Urothelium cell line (cell line): Measurements from ENCODE around the gene SRGAP3.

Source experiments
- DNase-seq: peaks from one replicate; pipeline ENCODE4 v3.0.0; 2011; ENCODE audit warnings: low spot score, mixed read lengths
- FAIRE-seq: peaks from 2 replicates; lab custom pipeline; 2011; peaks lifted over from hg19 to GRCh38; lab: Jason Lieb, UNC

The SRGAP3 gene

DNA sequence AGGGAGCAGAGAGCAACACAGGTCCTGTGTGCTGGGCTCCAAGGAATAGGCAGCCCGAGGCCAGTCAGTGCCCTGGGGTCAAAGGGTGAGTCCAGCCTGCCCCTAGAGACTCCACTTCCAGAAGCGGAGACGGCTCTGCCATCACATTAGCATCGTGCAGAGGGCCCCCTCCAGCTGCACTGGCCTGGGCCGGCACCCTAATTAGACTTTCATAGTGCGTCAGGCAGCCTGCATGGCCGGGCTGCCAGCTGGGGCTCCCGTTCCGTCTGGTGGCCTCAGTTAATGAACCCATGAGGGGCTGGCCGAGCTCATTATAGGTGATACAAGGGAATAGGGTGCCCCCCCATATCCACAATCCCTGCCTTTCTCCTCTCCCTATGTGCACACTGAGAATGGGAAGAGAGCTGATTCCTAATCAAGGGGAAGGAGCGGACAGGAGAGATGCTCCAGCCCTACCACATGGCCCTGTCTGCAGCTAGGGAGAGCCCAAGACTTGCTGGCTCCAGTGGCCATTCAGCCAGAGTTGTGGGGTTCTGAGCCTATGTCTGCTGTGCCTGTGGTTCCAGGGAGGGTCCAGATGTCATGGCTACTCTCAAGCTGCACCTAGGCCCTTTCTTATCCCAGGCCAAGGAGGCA lies 128.0 kb downstream of the SRGAP3 start:
- no peak for DNase-seq
- no peak for FAIRE-seq

DNA sequence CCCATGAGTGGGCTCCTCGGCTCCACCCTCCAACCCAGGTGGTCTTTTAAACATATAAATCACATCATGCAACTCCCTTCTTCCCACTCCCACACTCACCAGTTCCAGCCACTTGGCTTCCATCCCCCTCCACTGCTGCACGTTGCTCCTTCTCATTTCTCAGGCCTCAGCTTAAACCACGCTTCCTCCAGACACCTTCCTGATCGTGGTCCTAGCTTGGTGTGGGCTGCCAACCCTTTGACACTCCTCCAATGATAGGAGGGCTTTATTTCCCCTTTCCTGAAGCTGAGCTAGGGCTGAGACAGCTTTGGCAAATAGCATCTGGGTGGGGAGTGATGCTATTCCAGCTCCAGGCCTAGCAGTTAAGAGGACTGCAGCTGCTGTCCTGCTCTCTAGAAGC lies 130.1 kb downstream of the SRGAP3 start:
- FAIRE-seq, result no peak
- no peak for DNase-seq

DNA sequence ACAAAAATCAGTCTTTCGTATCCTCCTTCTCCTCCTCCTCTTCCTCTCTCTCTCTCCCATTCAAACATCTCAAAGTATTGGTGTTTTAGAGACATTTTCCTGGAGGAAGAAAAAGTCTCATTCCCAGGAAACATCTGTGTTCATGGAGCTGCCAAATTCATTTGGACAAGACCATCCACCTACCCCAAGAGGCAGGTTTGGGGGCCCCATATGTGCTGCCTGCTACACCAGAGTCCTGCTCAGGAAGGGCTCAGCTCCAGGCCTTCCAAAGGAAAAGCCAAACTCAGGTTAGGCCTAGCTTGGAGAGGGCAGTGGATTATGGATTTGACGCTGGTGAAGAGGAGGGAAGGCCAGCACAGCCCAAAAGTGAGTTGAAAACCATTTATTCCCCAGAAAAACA lies 131.2 kb downstream of the SRGAP3 start:
- DNase-seq (no peak), FAIRE-seq (no peak)

DNA sequence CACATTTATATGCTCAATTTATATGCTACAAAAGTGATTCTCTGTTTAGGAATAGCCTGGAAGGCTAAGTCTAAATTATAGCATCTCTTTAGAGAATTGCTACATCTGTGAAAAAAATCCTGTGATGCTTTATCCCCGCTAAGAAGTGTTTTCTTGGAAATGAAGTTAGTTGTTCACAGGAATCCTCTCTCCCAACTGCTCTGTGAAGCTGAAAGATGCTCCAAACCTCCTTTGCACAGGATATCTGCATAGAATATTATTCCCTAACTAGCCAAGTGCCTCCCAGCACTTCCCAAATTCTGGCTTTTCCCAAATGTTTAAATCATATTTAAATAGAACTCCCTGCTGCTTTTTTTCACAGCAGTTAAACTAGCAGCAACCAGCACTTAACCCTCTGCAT lies 132.2 kb downstream of the SRGAP3 start:
- no peak for FAIRE-seq
- DNase-seq, result no peak

DNA sequence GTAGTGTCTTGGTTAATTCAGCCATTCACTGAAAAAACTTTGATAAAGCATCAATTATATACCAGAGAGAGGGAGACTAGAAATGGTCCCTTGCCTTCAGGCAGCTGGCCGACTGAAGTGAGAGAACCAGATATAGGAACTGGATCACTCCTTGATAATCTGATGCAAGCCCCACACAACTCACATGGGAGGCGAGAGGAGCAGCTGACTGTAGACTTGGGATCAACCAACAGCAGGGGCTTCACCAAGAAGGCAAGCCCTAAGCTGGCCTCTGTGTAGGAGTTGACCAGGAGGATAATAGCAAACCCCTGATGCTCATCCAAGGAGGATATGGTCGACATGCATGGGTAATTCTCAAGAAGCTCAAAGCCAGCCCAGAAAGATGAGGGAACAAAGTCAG lies 133.1 kb downstream of the SRGAP3 start:
- DNase-seq (no peak), FAIRE-seq (no peak)

DNA sequence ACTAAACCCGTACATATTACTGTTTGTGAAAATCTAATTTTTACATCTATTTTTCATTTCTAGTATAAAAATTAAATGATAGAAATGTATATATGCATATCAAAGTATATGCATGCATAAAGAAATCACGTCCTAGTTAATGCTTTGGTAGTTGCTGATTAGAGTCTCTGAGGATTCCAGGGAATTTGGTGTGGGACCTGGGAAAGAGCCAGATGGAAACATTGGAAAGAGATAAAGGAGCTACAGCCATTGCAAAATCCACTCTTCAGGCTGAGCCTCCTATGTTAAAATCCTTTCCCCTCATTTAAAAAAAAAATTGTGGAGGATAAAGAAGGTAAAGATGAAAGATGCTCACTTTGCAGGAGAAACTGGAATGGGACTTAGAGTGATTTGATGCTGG lies 134.1 kb downstream of the SRGAP3 start:
- FAIRE-seq (no peak), DNase-seq (no peak)

DNA sequence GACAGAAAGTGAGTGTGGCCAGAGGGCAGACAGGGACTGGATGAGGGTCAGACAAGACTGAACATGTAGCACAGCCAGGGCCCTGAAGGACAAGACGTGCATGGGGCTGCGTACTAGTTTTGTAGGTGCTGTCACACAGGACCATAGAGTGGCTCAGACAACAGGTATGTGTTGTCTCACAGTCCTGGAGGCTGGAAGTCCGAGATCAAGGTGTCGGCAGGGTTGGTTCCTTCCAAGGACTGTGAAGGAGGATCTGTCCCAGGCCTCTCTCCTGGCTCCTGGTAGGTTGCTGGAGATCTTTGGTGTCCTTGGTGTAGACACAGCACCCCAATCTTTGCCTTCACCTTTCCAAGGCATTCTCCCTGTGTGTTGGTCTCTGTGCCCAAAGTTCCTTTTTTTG lies 136.4 kb downstream of the SRGAP3 start:
- no peak for DNase-seq
- peak; percentile 23 for FAIRE-seq

DNA sequence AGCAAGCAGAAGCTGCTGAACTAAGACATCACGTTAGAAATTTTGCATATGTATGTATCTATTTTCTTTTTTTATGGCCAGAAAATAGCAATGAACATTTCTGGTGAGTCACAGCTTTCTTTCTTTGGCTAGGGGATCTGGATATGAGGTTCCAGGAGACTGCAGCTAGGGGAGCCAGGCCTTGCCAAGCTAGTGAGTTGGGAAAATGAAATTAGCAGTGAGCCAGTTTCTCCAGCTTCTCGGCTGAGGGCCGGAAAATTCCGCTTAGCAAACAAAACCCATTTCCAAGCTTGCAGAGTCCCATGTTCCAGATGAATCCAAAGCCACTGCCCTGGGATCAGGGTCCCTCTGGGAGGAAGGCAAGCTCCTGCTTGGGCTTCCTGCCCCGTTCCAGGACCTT lies 137.6 kb downstream of the SRGAP3 start:
- FAIRE-seq (no peak), DNase-seq (no peak)

DNA sequence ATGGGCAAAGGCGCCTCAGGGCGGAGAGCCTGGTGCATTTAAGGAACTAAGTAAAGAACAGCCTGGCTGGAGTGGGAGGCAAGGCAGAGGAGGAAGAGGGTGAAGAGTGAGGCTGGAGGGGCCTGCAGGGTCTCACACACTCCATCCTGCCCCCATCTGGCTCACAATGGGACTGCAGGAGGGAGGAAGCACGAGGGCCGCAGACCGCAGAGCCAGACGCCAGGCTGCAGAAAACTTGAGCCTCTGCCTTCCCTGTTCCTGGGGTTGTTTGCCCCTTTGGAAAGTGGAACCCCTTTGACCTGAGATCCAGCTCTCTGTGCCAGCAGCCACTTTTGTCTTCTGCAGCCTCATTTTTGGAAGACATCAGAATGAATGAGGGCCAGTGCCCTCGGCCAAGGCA lies 138.0 kb downstream of the SRGAP3 start:
- no peak for DNase-seq
- no peak for FAIRE-seq

DNA sequence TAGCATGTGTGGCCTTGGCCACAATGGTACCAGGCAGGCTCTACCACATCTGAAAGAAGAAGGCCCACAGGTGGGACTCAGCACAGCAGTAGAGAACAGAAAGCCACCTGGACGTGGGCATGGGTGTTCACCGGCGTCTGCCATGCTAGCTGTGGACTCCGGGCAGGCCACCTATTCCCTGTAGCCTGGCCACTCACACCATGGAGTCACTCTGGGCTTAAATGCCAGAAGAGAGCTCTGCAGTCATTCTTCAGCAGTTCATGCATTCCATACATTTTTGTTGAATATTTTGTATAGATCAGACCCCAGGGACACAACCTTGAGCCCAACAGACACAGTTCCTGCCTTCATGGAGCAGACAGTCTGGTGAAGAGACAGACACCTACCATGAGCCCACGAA lies 138.6 kb downstream of the SRGAP3 start:
- FAIRE-seq, result no peak
- no peak for DNase-seq

DNA sequence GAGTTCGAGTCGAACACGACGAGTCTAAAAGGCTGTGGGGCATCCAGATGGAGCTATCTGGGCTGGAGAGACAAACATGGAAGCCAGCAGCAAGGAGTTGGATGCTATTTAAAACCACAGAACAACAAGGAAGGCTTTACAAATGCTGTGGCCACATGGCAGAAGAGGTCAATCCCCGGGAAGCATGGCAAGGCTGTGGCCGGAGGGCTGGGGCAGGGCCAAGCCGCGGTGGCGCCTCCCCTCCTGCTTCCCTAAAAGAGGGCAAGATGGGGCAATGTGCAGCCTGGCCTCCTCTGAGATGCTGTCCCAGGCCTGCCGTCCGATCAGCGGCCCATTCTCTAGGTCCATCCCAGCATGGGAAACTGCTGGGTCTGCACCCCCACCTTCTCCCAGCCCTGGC lies 139.1 kb downstream of the SRGAP3 start:
- FAIRE-seq (no peak), DNase-seq (no peak)

DNA sequence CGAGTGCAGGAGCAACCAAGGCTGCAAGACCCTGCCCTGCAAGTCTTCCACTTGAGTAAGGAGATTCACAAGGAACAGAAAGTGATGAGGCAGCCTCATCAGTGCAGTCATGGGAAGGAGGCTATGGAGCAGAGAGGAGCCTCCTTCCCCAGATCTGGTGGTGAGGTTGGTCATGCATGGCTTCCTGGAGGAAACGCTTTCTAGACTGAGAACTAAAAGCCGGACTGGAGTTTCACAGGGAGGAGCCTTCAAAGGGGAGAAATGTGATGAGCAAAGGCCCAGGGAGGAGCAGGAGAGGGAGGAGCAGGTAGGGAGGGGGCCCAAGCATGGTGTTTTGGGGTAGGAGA lies 139.9 kb downstream of the SRGAP3 start:
- FAIRE-seq (no peak), DNase-seq (no peak)

DNA sequence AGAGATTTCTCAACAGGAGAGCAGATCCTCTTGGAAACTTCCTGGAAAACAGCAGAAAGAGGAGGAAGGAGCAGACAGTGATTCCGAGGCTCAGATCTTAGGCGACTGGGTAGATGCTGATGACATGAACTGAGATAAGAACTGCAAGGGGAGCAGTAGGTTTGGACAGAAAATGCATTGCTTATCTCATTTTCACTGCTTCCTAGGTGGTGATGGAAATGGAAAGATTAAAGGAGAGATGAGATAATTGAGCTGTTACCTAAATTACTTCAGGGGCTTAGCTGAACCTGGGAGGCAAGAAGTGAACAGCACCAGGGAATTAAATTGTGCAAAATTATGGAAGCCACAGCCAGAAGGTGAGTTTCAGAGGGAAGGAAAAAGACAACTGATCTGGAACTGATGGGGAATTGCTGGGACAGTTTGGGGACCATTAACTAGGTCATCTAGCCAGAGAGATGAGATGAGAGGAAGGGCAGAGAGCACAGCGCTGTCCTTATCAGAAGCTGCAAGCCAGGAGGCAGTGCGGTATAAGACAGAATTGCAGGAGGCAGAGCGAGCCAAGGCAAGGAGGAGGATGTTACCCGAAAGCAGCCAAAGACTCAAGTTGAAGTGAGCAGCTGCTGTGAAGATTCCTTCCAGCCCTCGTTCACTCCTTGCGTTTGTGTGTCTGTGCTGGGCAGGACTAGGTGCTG lies 140.4 kb downstream of the SRGAP3 start:
- DNase-seq, result no peak
- no peak for FAIRE-seq

DNA sequence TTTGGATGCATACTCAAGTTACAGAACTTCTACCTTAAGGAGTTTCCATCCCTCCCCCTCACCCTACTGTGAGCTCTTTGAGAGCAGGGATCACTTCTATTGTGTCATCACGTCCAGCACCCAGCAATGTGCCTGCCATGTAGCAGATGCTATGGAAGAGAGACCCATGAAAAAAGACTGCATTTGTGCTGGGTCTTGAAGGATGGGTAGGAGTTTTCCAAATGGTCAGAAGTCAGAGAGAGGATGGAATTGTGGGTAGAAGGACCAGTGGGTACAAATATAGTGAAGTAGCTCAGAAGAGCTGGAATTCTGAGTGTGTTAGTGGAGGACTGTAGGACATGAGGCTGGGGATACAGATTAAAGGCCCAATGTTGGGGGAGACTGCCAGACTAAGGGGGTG lies 141.7 kb downstream of the SRGAP3 start:
- FAIRE-seq (no peak), DNase-seq (no peak)

DNA sequence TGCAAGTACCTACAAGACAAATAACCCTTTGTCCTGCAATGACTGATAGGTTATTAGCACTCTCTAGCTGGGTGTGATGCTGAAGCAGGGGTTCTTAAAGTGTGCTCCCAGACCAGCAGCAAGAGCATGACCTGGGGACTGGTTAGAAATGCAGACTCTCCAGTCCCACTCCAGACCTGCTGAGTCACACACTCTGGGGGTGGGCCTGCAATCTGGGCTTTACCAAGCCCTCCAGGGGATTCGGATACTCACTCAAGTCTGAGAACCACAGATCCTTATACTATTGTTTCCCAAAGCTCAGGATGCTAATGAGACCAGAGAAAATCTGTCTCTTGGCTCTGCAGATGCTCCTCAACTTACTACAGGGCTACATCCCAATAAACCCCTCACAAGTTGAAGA lies 144.0 kb downstream of the SRGAP3 start:
- no peak for DNase-seq
- no peak for FAIRE-seq

DNA sequence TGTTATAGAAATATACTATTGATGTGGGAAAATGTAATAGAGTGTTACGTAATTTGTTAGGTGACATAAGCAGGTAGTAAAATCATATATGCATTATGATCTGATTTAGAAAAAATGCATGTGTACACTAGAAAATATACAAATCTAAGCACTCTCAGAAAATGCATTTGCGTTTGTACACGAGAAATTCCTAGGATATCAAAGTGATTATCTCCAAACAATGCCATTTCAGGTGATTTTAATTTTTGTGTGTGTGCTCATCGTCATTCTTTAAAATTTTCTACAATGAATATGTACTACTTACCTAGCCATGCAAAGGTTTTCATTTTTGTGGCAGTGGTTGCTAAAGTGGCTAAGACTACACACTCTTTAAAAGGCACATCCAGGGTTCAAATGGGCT lies 145.3 kb downstream of the SRGAP3 start:
- FAIRE-seq (no peak), DNase-seq (no peak)

DNA sequence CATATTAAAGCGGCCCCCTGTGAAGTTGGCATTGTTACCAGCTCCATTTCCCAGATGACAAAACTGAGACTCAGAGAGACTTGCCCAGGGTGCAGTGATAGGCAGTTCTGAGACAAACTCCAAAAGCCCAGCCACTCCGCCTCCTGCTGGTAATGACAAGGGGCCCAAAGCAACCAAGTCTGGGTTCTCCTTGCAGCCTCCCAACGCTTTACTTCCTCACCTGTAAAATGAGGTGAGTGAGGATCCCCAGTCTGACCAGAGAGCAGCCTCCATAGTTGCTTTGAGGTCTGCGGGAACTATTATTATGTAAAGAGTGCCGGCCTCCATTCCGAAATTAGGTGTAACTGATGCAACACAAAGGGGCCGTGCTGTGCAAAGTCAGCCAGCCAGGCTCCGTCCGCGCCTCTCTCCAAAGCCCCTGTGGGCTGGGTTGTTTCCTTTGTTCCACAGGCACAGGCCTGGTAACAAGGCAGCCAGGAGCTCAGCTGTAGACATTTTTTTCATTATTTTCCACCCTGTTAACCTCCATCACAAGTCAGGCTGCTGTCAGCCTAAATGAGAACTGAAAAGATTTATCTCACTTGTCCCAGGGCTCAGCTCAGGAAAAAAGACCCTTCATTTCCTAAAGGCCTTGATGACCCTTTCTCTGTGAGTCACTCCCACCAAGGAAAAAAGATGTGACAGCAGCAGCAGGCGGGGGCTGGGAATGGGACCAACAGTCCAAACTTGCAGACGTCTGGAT lies 147.0 kb downstream of the SRGAP3 start:
- FAIRE-seq, result no peak
- no peak for DNase-seq

DNA sequence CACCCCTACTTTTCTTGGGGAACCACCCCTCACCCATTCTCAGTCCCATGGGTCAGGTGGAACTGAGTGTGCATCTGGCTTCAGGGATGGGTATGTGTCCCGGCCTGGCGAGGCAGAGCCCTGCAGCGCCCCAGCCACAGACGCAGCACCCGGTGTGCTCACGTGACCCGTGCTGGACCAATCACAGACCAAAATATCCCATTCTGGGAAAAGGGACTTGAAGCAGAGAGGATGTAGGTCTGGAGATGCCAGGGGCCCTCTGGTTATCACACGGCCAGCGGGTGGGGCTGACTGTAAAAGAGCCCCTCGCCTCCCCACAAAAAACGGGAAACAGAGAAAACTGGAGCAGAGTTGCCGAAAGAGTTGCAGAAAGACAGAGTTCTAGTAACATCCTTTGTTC lies 148.2 kb downstream of the SRGAP3 start:
- no peak for FAIRE-seq
- no peak for DNase-seq

DNA sequence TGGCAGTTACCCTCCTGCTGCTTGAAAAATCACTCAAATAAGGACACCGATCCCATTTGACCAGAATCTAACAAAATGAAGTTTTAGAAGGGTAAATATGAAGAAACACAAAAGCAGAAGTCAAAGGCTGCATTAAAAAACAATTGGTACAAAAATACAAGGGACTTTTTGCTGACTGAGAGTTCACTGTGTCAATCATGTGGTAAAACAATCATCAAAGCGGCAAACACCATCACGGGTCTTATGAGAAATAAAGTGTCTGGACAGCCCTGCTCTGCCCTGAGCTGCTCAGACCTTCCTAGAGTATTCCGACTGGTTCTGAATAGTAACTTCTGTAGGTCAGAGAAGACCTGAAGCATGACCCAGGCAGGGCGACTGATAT lies 148.9 kb downstream of the SRGAP3 start:
- DNase-seq (no peak), FAIRE-seq (no peak)

DNA sequence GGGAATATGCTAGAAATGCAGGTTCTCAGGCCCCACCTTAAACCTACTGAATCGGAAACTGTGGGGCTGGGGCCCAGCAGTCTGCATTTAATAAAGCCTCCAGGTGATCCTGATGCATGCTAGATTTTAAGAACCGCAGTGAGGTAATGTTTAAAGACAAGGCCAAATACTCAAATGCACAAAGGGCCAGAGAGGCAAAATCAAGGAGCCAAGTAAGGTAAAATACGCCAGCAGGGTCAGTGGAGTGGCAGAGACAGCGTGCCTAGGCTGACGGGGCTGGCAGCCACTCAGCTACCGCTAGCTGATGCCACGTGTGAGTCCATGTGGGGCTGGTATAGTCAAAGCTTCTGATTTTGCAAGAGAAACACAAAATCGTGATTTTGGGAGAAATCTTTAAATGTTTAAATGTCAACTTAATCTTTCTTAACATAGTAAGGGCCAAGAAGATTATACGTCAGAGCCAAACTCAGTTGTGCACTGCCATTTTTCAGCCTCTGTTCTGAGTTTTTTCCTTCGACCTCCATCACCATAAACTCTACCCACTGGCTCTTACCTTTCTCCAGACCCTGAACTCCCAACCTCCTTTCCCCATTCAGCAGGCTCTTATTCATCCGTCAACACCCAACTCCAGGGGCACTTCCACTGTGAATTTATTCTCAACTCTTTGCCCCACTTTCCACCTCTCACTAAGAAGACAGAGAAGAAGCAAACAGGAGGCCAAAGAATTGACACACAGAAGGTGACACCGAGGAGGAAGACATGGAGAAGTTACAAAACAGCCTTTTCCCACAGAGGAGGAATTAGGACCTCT lies 149.5 kb downstream of the SRGAP3 start:
- FAIRE-seq, result no peak
- no peak for DNase-seq
